Stomach (tissue), 9 donors: Measurements from ENCODE around the gene GRIK1. TPM values are rescaled to one million over a fixed set of nuclear protein-coding genes. Genes with fewer than 3 reads are reported as not detected.

ENCODE experiments used
- DNase-seq, 2 donors: peaks; one replicate each; pipeline versions ENCODE4 v3.0.0 to v3.0.0-alpha.2; 2013 to 2019
- H3K27ac ChIP-seq, 5 donors: fragments of 200-600 bp in 4 of 5; sonication (generic) in 4 of 5; one replicate each; pipeline ENCODE4 v1.5.1; 2013 to 2019; ENCODE audit warnings: mild to moderate bottlenecking in 1 of 5, moderate library complexity in 1 of 5
- H3K27me3 ChIP-seq, 3 donors: fragments of 200-600 bp; sonication (generic); one replicate each; pipeline ENCODE4 v1.5.1; 2017 to 2019; ENCODE audit warnings: mixed run types in 1 of 3
- H3K36me3 ChIP-seq, 4 donors: fragments of 200-600 bp; sonication (generic); 1 replicate in 3 of 4; 2 replicates in 1 of 4; pipeline ENCODE4 v1.5.1; 2016 to 2019
- H3K4me1 ChIP-seq, 4 donors: fragments of 200-600 bp; sonication (generic); one replicate each; pipeline ENCODE4 v1.5.1; 2016 to 2019
- H3K4me3 ChIP-seq, 4 donors: fragments of 200-600 bp; sonication (generic) in 3 of 4; one replicate each; pipeline ENCODE4 v1.5.1; 2016 to 2019; ENCODE audit warnings: mild to moderate bottlenecking in 1 of 4
- H3K9me3 ChIP-seq, 4 donors: fragments of 200-600 bp; sonication (generic); one replicate each; pipeline ENCODE4 v1.5.1; 2016 to 2019
- EP300 ChIP-seq: sonication (generic); formaldehyde crosslinking; IDR thresholded peaks from one replicate; pipeline ENCODE4 v1.6.1; 2017; ENCODE audit warnings: antibody characterized with exemption
- POLR2A ChIP-seq, 4 donors: fragments of 450-650 bp; IDR thresholded peaks; one replicate each; pipeline ENCODE4 v1.6.1; 2016; ENCODE audit warnings: antibody characterized with exemption in 4 of 4, control low read depth in 2 of 4, mild to moderate bottlenecking in 1 of 4, moderate library complexity in 1 of 4
- POLR2AphosphoS5 ChIP-seq, 3 donors: sonication (generic); formaldehyde crosslinking; IDR thresholded peaks; one replicate each; pipeline ENCODE4 v1.6.1; 2016; ENCODE audit warnings: antibody characterized with exemption in 3 of 3
- WGBS, 5 donors: extraction: QIAGEN DNeasy Blood & Tissue Kit in 3 of 5; methylation state at CpG; one replicate each; pipeline versions ENCODE4 v1.1.5 to v1.1.7; 2013 to 2018; 5-methylcytosine and 5-hydroxymethylcytosine counted together
- intact Hi-C: fragments of 100-400 bp; cut with DNase I; formaldehyde crosslinking; loops from one replicate; pipeline ENCODE4 v1.15.1; 2023; ENCODE audit warnings: low total_unique reads
- polyA plus RNA-seq, 3 donors: library from polyadenylated mRNA; stranded (reverse); fragments of 200-250 nt; gene quantifications; one replicate each; pipeline ENCODE4 v1.2.3, GENCODE V29; 2013
- total RNA-seq, 5 donors: library from RNA; depleted of rRNA; stranded (reverse); fragments of >200 nt; gene quantifications; one replicate each; pipeline versions ENCODE4 v1.1.0 to v1.2.3, GENCODE V29; 2014 to 2016
- TF ChIP-seq, protein P1 (sequence below), 7 experiments: fragments of 450-650 bp in 4 of 7; fragments of 200-600 bp in 3 of 7; sonication (generic) in 3 of 7; IDR thresholded peaks; one replicate each; pipeline ENCODE4 v1.5.1; 2016 to 2019; ENCODE audit warnings: antibody characterized with exemption in 7 of 7, control low read depth in 2 of 7, mild to moderate bottlenecking in 1 of 7
- donor health status: healthy with polysubstance abuse.
- donor health status: Bipolar disorder and iron deficiency.
- donor health status: healthy.

GRIK1 gene
- total and polyA plus RNA-seq, 8 donors = 0.06 to 1.5 (median 0.66) TPM; not detected in 4

DNA sequence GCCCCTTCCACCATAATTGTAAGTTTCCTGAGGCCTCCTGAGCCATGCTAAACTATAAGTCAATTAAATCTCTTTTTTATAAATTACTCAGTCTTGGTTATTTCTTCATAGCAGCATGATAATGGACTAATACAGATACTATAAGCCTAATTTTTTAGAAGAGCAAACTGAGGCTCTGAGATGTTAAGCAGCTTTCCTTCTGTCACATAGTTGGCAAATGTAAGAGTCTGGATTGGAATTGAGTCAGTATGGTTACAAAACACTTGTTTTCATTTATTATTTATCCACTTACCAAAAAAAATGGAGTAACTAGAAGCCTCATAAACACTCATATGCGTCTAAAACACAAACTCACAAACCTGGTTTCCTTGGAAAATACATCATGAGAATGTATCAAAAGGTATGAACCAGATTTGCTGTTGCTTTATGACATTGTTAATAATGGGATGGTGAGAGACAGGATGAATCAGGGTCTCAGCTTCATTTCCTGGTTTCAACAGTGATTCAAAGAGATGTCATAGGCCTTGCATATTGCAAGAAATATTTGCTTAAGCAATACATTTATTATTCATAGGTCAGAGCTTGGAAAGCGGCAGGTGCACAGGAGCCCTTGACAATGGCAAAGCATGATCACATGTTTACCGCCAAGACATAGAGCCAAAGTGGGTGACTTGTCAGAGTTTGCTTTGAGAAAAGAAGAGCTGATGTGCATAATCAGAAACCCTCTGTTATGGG is 221.5 kb downstream of the GRIK1 start:
- no peak overlapping the region for H3K27ac ChIP-seq
- WGBS, 5 donors = 72 to 88% (median 83%) methylated on average over 3 of the region's 3 CpGs

DNA sequence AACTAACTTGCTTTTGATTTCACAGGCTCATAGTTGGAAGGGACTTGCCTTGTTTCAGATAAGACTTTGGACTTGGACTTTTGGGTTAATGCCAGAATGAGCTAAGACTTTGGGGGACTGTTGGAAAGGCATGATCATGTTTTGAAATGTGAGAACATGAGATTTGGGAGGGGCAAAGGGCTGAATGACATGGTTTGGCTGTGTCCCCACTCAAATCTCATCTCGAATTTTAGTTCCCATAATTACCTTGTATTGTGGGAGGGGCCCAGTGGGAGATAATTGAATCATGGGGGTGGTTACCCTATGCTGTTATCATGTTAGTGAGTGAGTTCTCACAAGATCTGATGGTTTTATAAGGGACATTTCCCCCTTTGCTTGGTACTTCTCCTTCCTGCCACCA is 222.1 kb downstream of the GRIK1 start:
- intact Hi-C loops = no loop called here
- Histone ChIP-seq H3K27ac (no peak overlapping the region), H3K27me3 (no peaks in the 10 kb centered on the region), H3K36me3 (no peaks in the 10 kb centered on the region), H3K4me1 (no peaks in the 10 kb centered on the region), H3K4me3 (no peak overlapping the region), H3K9me3 (peaks cover 0 to 9% (median 3%) of the 10 kb centered on the region in 4 donors)
- WGBS, 5 donors = 34 to 73% (median 57%) methylated on average over 1 of the region's 1 CpG
- DNase-seq = no peak
- TF ChIP-seq POLR2AphosphoS5 (IDR thresholded peaks at IDR 0.05) (no peak), EP300 (no peak), POLR2A (IDR thresholded peaks at IDR 0.05) (no peak)
- TF ChIP-seq, protein P1, sequence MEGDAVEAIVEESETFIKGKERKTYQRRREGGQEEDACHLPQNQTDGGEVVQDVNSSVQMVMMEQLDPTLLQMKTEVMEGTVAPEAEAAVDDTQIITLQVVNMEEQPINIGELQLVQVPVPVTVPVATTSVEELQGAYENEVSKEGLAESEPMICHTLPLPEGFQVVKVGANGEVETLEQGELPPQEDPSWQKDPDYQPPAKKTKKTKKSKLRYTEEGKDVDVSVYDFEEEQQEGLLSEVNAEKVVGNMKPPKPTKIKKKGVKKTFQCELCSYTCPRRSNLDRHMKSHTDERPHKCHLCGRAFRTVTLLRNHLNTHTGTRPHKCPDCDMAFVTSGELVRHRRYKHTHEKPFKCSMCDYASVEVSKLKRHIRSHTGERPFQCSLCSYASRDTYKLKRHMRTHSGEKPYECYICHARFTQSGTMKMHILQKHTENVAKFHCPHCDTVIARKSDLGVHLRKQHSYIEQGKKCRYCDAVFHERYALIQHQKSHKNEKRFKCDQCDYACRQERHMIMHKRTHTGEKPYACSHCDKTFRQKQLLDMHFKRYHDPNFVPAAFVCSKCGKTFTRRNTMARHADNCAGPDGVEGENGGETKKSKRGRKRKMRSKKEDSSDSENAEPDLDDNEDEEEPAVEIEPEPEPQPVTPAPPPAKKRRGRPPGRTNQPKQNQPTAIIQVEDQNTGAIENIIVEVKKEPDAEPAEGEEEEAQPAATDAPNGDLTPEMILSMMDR (IDR thresholded peaks at IDR 0.05) = no peak

More for the DNA sequence above, 221.5 kb downstream of the GRIK1 start:
- DNase-seq = no peak
- TF ChIP-seq, protein P1 (IDR thresholded peaks at IDR 0.05) = no peak
- no peak for TF ChIP-seq POLR2A (IDR thresholded peaks at IDR 0.05)
- TF ChIP-seq EP300 = no peak
- no peak for TF ChIP-seq POLR2AphosphoS5 (IDR thresholded peaks at IDR 0.05)
- H3K4me3 ChIP-seq = no peak overlapping the region
- no peaks in the 10 kb centered on the region for H3K27me3 ChIP-seq
- H3K9me3 ChIP-seq = peaks cover 0 to 9% (median 3%) of the 10 kb centered on the region in 4 donors
- H3K36me3 ChIP-seq = no peaks in the 10 kb centered on the region
- intact Hi-C loops = no loop called here
- no peaks in the 10 kb centered on the region for H3K4me1 ChIP-seq

DNA sequence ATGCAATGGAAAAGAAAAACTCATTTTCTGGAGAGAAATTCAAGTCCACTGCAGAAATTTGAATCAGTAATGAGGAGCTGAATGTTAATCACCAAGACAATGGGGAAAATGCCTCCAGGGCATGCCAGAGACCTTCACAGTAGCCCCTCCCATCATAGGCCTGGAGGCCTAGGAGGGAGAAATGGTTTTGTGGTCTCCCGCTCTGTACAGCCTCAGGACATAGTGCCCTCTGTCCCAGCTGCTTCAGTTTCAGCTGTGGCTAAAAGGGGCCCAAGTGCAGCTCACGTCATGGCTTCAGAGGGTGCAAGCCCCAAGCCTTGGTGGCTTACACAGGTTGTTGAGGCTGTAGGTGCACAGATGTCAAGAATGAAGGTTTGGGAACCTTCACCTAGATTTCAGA is 223.0 kb downstream of the GRIK1 start:
- no peak for DNase-seq
- Histone ChIP-seq H3K27me3 (no peaks in the 10 kb centered on the region), H3K36me3 (no peaks in the 10 kb centered on the region), H3K27ac (no peak overlapping the region), H3K9me3 (peaks cover 0 to 9% (median 3%) of the 10 kb centered on the region in 4 donors), H3K4me1 (no peaks in the 10 kb centered on the region), H3K4me3 (no peak overlapping the region)
- intact Hi-C loops = no loop called here
- TF ChIP-seq POLR2A (IDR thresholded peaks at IDR 0.05) (no peak), EP300 (no peak), POLR2AphosphoS5 (IDR thresholded peaks at IDR 0.05) (no peak)
- TF ChIP-seq, protein P1 (IDR thresholded peaks at IDR 0.05) = no peak
- WGBS, 5 donors = 75 to 94% (median 85%) methylated on average over 2 of the region's 2 CpGs

DNA sequence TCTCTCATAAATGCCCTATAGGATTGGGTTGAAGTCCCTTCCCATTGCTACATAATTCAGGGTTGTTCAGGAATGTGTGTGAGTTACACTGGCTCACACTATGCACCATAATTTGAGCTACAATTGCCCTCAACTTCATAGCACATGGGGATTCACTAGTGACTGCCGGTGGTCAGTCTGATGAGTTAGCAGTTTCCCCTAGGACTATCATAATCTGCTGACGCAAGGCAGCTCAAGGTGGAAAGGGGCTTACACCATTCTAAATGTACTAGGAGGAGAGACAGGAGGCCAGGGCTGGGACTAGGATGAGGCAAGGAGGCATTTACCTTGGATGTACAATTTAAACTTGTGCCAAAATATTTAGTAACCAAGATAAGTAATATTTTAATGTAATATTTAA is 224.7 kb downstream of the GRIK1 start:
- intact Hi-C loops = no loop called here
- H3K4me1 ChIP-seq = no peaks in the 10 kb centered on the region
- H3K27ac ChIP-seq = no peak overlapping the region
- peaks cover 0 to 9% (median 3%) of the 10 kb centered on the region in 4 donors for H3K9me3 ChIP-seq
- no peak overlapping the region for H3K4me3 ChIP-seq
- DNase-seq = no peak
- no peaks in the 10 kb centered on the region for H3K27me3 ChIP-seq
- H3K36me3 ChIP-seq = no peaks in the 10 kb centered on the region
- no peak for TF ChIP-seq EP300
- no peak for TF ChIP-seq POLR2A (IDR thresholded peaks at IDR 0.05)
- TF ChIP-seq POLR2AphosphoS5 (IDR thresholded peaks at IDR 0.05) = no peak
- TF ChIP-seq, protein P1 (IDR thresholded peaks at IDR 0.05) = no peak
- 93 to 99% (median 94%) methylated on average over 2 of the region's 2 CpGs for WGBS, 5 donors
